GM23338 (cell line): ENCODE results near the gene OBSL1. TPM values are rescaled to one million over a fixed set of nuclear protein-coding genes. Genes with fewer than 3 reads are reported as not detected.

Source experiments
- ATAC-seq: fragments of 200-7000 bp; cut with Tn5 transposase; 3 replicates; pipeline ENCODE4 v1.9.1; 2020
- DNase-seq: peaks from one replicate; pipeline ENCODE4 v3.0.0-alpha.2; 2015; ENCODE audit warnings: low spot score
- H2AFZ ChIP-seq: fragments of 200-600 bp; sonication (generic); 2 replicates; pipeline ENCODE4 v1.8.0; 2016; ENCODE audit warnings: antibody characterized with exemption, mild to moderate bottlenecking, moderate library complexity
- H3F3A ChIP-seq: fragments of 200-600 bp; sonication (generic); replicated peaks from 2 replicates; pipeline ENCODE4 v1.8.0; 2017; ENCODE audit warnings: antibody characterized with exemption, mixed run types, low read depth
- H3K27ac ChIP-seq: fragments of 200-600 bp; sonication (generic); 2 replicates; pipeline ENCODE4 v1.6.1; 2016; ENCODE audit warnings: low read depth
- H3K27me3 ChIP-seq: fragments of 200-600 bp; sonication (generic); 2 replicates; pipeline ENCODE4 v1.8.0; 2016; ENCODE audit warnings: mild to moderate bottlenecking, mixed run types, moderate library complexity; ENCODE audit not compliant: insufficient read depth
- H3K36me3 ChIP-seq: fragments of 200-600 bp; sonication (generic); 2 replicates; pipeline ENCODE4 v1.8.0; 2016; ENCODE audit warnings: mild to moderate bottlenecking; ENCODE audit not compliant: insufficient read depth
- H3K4me1 ChIP-seq: fragments of 200-600 bp; sonication (generic); 2 replicates; pipeline ENCODE4 v1.8.0; 2016; ENCODE audit warnings: mild to moderate bottlenecking, moderate library complexity; ENCODE audit not compliant: insufficient read depth
- H3K4me2 ChIP-seq: fragments of 200-600 bp; sonication (generic); 2 replicates; pipeline ENCODE4 v1.7.1; 2017; ENCODE audit warnings: mixed run types
- H3K4me3 ChIP-seq: fragments of 200-600 bp; sonication (generic); 2 replicates; pipeline ENCODE4 v1.6.1; 2016; ENCODE audit warnings: mixed run types
- H3K79me2 ChIP-seq: fragments of 200-600 bp; sonication (generic); replicated peaks from 2 replicates; pipeline ENCODE4 v1.8.0; 2017; ENCODE audit warnings: mild to moderate bottlenecking; ENCODE audit not compliant: insufficient read depth
- H3K9me2 ChIP-seq: fragments of 200-600 bp; sonication (generic); 2 replicates; pipeline ENCODE4 v1.8.0; 2017; ENCODE audit not compliant: insufficient read depth
- H4K20me1 ChIP-seq: fragments of 200-600 bp; sonication (generic); replicated peaks from 2 replicates; pipeline ENCODE4 v1.8.0; 2017; ENCODE audit warnings: mild to moderate bottlenecking; ENCODE audit not compliant: insufficient read depth
- H3K27ac Mint-ChIP-seq: 2 replicates; pipeline ENCODE4 v1.8.0; 2020; ENCODE audit warnings: inconsistent platforms, mild to moderate bottlenecking, moderate library complexity, mixed read lengths
- H3K27me3 Mint-ChIP-seq: 3 replicates; pipeline ENCODE4 v1.8.0; 2022; ENCODE audit warnings: low read depth, mild to moderate bottlenecking, moderate library complexity, mixed read lengths, inconsistent platforms; ENCODE audit not compliant: insufficient read depth, poor library complexity
- H3K36me3 Mint-ChIP-seq: 3 replicates; pipeline ENCODE4 v1.8.0; 2021; ENCODE audit warnings: low read depth, mild to moderate bottlenecking, inconsistent platforms, moderate library complexity, mixed read lengths
- H3K4me1 Mint-ChIP-seq: 3 replicates; pipeline ENCODE4 v1.8.0; 2020; ENCODE audit warnings: mild to moderate bottlenecking, inconsistent platforms, mixed read lengths
- H3K4me3 Mint-ChIP-seq: 3 replicates; pipeline ENCODE4 v1.8.0; 2021; ENCODE audit warnings: moderate library complexity, mild to moderate bottlenecking, inconsistent platforms, mixed read lengths
- H3K9me3 Mint-ChIP-seq: 3 replicates; pipeline ENCODE4 v1.8.0; 2020; ENCODE audit warnings: moderate library complexity, mild to moderate bottlenecking, inconsistent platforms, mixed read lengths
- ETS1 ChIP-seq: IDR thresholded peaks from 2 replicates; pipeline ENCODE4 v1.6.1; 2016; ENCODE audit warnings: antibody characterized with exemption
- EZH2 ChIP-seq: fragments of 200-600 bp; sonication (generic); IDR thresholded peaks from one replicate; pipeline ENCODE4 v1.8.0; 2017; ENCODE audit warnings: antibody characterized with exemption, mild to moderate bottlenecking, low read depth; ENCODE audit not compliant: unreplicated experiment
- STAT1 ChIP-seq: IDR thresholded peaks from one replicate; pipeline ENCODE4 v1.6.1; 2016; ENCODE audit warnings: antibody characterized with exemption; ENCODE audit not compliant: unreplicated experiment
- ZNF114 ChIP-seq: fragments of 250-450 bp; sonication (Bioruptor Pico); IDR thresholded peaks from 2 replicates; pipeline ENCODE4 v1.5.0; 2020; ENCODE audit warnings: mild to moderate bottlenecking, moderate library complexity
- ZNF331 ChIP-seq: fragments of 250-450 bp; sonication (Bioruptor Pico); IDR thresholded peaks from 2 replicates; pipeline ENCODE4 v1.5.0; 2020; ENCODE audit warnings: low read depth, mild to moderate bottlenecking, moderate library complexity
- ZNF462 ChIP-seq: fragments of 250-450 bp; sonication (Bioruptor Pico); IDR thresholded peaks from 2 replicates; pipeline ENCODE4 v1.5.0; 2020; ENCODE audit warnings: mild to moderate bottlenecking, moderate library complexity
- polyA plus RNA-seq: library from polyadenylated mRNA; unstranded; fragments of >200 nt; fragmentation: Nextera tagmentation; extraction: Ambion mirVana; gene quantifications from 2 replicates; pipeline ENCODE4 v1.2.1, GENCODE V29; 2016
- total RNA-seq: library from RNA; depleted of rRNA; stranded (reverse); fragments of >200 nt; shearing (Covaris generic); gene quantifications from 2 replicates; pipeline ENCODE4 v1.2.3, GENCODE V29; 2014

OBSL1 gene
- total and polyA plus RNA-seq, 2 experiments from 2014 or later, result 94.9 to 207 TPM

DNA sequence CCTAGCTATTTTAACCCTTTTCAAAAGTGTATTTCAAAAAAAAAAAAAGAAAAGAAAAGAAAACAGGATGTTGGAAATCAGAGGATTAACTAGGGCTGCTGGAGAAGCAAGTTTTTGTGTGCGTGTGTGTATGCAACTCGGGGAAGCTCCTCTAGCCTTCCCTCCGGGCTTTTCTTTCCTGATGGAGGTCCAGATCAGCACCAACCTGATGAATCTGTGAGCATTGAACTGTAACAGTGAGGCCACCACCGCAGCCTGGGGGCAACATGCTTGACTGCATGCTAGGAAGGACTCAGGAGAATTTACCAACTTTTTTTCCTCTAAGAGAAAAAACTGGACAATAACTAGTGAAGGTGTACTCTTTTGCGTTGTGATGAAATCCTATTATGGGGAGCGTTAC lies 2.3 kb downstream of the OBSL1 start:
- peak overlapping the region; percentile 79; the same call in 1 of the 3 replicates for H3K4me3 Mint-ChIP-seq
- Histone ChIP-seq H2AFZ (no peak overlapping the region), H4K20me1 (no peaks in the 10 kb centered on the region), H3K27ac (no peak overlapping the region), H3K36me3 (peaks cover 4% of the 10 kb centered on the region; the same call in 1 of the 2 replicates), H3K79me2 (peaks cover 16% of the 10 kb centered on the region; the same call in 1 of the 2 replicates), H3K4me2 (peak overlapping the region; percentile 89), H3K9me2 (no peaks in the 10 kb centered on the region), H3K4me3 (no peak overlapping the region; the same call in 1 of the 2 replicates), H3F3A (peaks cover 35% of the 10 kb centered on the region), H3K4me1 (peaks cover 52% of the 10 kb centered on the region), H3K27me3 (peaks cover 13% of the 10 kb centered on the region)
- H3K4me1 Mint-ChIP-seq, result peaks cover 55% of the 10 kb centered on the region
- ATAC-seq (no peak), DNase-seq (no peak)
- H3K9me3 Mint-ChIP-seq, result peaks cover 2% of the 10 kb centered on the region; the same call in 2 of the 3 replicates
- H3K27me3 Mint-ChIP-seq, result peaks cover 32% of the 10 kb centered on the region
- TF ChIP-seq ZNF331 (CRISPR knock-in tag) (no peak), EZH2 (no peak), ZNF462 (CRISPR knock-in tag) (no peak), ZNF114 (CRISPR knock-in tag) (no peak), STAT1 (no peak), ETS1 (no peak)
- H3K36me3 Mint-ChIP-seq, result peaks cover 58% of the 10 kb centered on the region
- no peak overlapping the region for H3K27ac Mint-ChIP-seq
